Measurements from ENCODE around the gene GDNF. TPM values are rescaled to one million over a fixed set of nuclear protein-coding genes. Genes with fewer than 3 reads are reported as not detected.

Gene GDNF
- total and polyA plus RNA-seq, 3 experiments from 2014 or later, result not detected

- Mint-ChIP-seq H3K36me3 (no peaks in the 10 kb centered on the region), H3K4me3 (no peak overlapping the region), H3K9me3 (peaks cover 0 to 4% (median 0%) of the 10 kb centered on the region in 5 donors), H3K27me3 (peaks cover 0 to 12% of the 10 kb centered on the region in 2 donors), H3K4me1 (no peaks in the 10 kb centered on the region), H3K27ac (no peak overlapping the region)
- no peaks in the 10 kb centered on the region for H3K36me3 ChIP-seq (ENCODE audit: insufficient read depth, low read length)
- H3K9me3 ChIP-seq (ENCODE audit: low read length), result no peaks in the 10 kb centered on the region
- ChIA-PET POLR2A (no interaction called here), CTCF (no interaction called here)
- H3K27ac ChIP-seq (ENCODE audit: low read depth, low read length), result no peak overlapping the region
- no peaks in the 10 kb centered on the region for H3K27me3 ChIP-seq (ENCODE audit: insufficient read depth, low read length, poor library complexity, severe bottlenecking)
- no peaks in the 10 kb centered on the region for H3K4me1 ChIP-seq (ENCODE audit: insufficient read depth, low read length)
- H3K4me3 ChIP-seq (ENCODE audit: low read length), result no peak overlapping the region
- DNase-seq, result no peak
Measured at GRCh38 chr5:37857696-37858095, 17.9 kb upstream of the GDNF start.

DNA sequence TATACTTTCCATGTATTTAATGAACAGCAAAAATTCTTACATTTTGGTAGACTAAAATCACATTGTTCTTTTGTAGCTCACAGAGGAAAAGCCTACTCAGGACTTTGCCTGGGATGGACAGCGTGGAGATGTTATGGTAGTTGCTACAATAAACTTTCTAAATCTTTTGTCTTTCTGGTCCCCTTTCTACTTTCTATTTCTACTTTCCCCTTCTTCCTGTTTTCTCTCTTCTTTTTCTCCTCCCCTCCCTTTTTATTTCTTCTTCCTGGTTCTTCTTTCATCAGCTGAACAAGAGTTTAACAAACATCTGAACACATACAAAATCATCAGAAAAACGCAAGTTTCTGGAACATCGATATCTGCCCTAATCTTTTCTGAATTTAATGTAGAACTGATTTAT lies 15.6 kb upstream of the GDNF start:
- H3K27ac Mint-ChIP-seq, result no peak overlapping the region

DNA sequence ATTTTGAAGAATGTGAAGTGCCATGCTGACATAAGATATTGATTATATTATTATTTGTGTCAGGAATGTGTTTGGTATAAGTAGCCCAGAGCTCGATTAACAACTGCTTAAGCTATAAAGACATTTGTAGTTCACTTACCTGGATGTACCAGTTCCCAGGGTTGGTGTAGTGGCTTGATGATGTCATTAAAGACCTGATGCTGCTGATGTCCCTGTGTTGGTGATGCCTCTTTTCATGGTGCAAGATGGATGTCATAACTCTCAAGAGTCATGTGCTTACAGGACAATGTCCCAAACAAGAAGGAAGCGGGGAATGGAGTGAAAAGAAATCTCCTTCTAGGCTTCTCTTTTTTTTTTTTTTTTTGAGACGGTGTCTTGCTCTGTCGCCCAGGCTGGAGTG lies 11.5 kb upstream of the GDNF start:
- H3K9me3 ChIP-seq (ENCODE audit: low read length), result no peaks in the 10 kb centered on the region
- ChIA-PET CTCF (no interaction called here), POLR2A (no interaction called here)
- DNase-seq, result no peak
- Mint-ChIP-seq H3K4me1 (no peaks in the 10 kb centered on the region), H3K27ac (no peak overlapping the region), H3K4me3 (no peak overlapping the region), H3K36me3 (no peaks in the 10 kb centered on the region), H3K27me3 (peaks cover 1 to 13% of the 10 kb centered on the region in 2 donors), H3K9me3 (peaks cover 0 to 3% (median 0%) of the 10 kb centered on the region in 5 donors)
- no peak overlapping the region for H3K4me3 ChIP-seq (ENCODE audit: low read length)
- H3K27me3 ChIP-seq (ENCODE audit: insufficient read depth, low read length, poor library complexity, severe bottlenecking), result no peaks in the 10 kb centered on the region
- H3K4me1 ChIP-seq (ENCODE audit: insufficient read depth, low read length), result no peaks in the 10 kb centered on the region
- no peak overlapping the region for H3K27ac ChIP-seq (ENCODE audit: low read depth, low read length)
- no peaks in the 10 kb centered on the region for H3K36me3 ChIP-seq (ENCODE audit: insufficient read depth, low read length)

More for the DNA sequence above, 15.6 kb upstream of the GDNF start:
- Histone ChIP-seq H3K27ac (ENCODE audit: low read depth, low read length) (no peak overlapping the region), H3K36me3 (ENCODE audit: insufficient read depth, low read length) (no peaks in the 10 kb centered on the region), H3K9me3 (ENCODE audit: low read length) (no peaks in the 10 kb centered on the region), H3K4me3 (ENCODE audit: low read length) (no peak overlapping the region), H3K4me1 (ENCODE audit: insufficient read depth, low read length) (no peaks in the 10 kb centered on the region), H3K27me3 (ENCODE audit: insufficient read depth, low read length, poor library complexity, severe bottlenecking) (no peaks in the 10 kb centered on the region)
- H3K4me1 Mint-ChIP-seq, result no peaks in the 10 kb centered on the region
- CTCF ChIA-PET, result no interaction called here
- peaks cover 0 to 10% of the 10 kb centered on the region in 2 donors for H3K27me3 Mint-ChIP-seq
- no peak overlapping the region for H3K4me3 Mint-ChIP-seq
- no peak for DNase-seq
- POLR2A ChIA-PET, result no interaction called here
- no peaks in the 10 kb centered on the region for H3K36me3 Mint-ChIP-seq
- peaks cover 0 to 4% (median 0%) of the 10 kb centered on the region in 5 donors for H3K9me3 Mint-ChIP-seq

- H3K36me3 Mint-ChIP-seq, result no peaks in the 10 kb centered on the region
- Histone ChIP-seq H3K4me3 (ENCODE audit: low read length) (no peak overlapping the region), H3K9me3 (ENCODE audit: low read length) (no peaks in the 10 kb centered on the region), H3K4me1 (ENCODE audit: insufficient read depth, low read length) (no peaks in the 10 kb centered on the region), H3K27me3 (ENCODE audit: insufficient read depth, low read length, poor library complexity, severe bottlenecking) (no peaks in the 10 kb centered on the region), H3K36me3 (ENCODE audit: insufficient read depth, low read length) (no peaks in the 10 kb centered on the region), H3K27ac (ENCODE audit: low read depth, low read length) (no peak overlapping the region)
- no peak overlapping the region for H3K27ac Mint-ChIP-seq
- no peaks in the 10 kb centered on the region for H3K4me1 Mint-ChIP-seq
- no peak for DNase-seq
- peaks cover 0 to 3% (median 0%) of the 10 kb centered on the region in 5 donors for H3K9me3 Mint-ChIP-seq
- peaks cover 1 to 17% of the 10 kb centered on the region in 2 donors for H3K27me3 Mint-ChIP-seq
- POLR2A ChIA-PET, result no interaction called here
- CTCF ChIA-PET, result no interaction called here
- no peak overlapping the region for H3K4me3 Mint-ChIP-seq
Measured at GRCh38 chr5:37850226-37850865, 10.5 kb upstream of the GDNF start.

DNA sequence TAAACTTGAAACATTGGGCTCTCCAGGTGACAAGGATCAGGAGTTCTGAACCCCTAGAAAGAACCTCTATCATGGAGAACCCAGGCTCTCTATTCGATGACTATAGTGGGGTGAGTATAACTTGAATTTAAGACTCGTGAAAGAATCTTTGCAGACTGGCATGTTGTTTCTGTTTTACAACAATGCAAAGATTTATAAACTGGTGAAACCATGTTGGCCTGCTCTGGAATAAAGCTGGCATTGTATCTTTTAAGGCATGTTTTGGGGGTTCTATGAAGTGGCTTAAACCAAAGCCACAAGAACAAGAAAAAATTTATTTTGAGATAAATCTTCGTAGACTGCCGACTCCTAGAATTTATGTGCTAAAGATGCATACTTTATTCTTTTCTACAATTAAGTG lies 9.8 kb upstream of the GDNF start:
- Histone ChIP-seq H3K27me3 (ENCODE audit: insufficient read depth, low read length, poor library complexity, severe bottlenecking) (no peaks in the 10 kb centered on the region), H3K4me3 (ENCODE audit: low read length) (no peak overlapping the region), H3K36me3 (ENCODE audit: insufficient read depth, low read length) (no peaks in the 10 kb centered on the region), H3K4me1 (ENCODE audit: insufficient read depth, low read length) (no peaks in the 10 kb centered on the region), H3K27ac (ENCODE audit: low read depth, low read length) (no peak overlapping the region), H3K9me3 (ENCODE audit: low read length) (no peaks in the 10 kb centered on the region)
- Mint-ChIP-seq H3K27ac (no peak overlapping the region), H3K4me1 (no peaks in the 10 kb centered on the region), H3K4me3 (no peak overlapping the region), H3K27me3 (peaks cover 1 to 22% of the 10 kb centered on the region in 2 donors), H3K36me3 (no peaks in the 10 kb centered on the region), H3K9me3 (peaks cover 0 to 5% (median 0%) of the 10 kb centered on the region in 5 donors)
- DNase-seq, result no peak
- ChIA-PET POLR2A (no interaction called here), CTCF (no interaction called here)

GRCh38 chr5:37847978-37848425 lies 8.2 kb upstream of the GDNF start:
- CTCF ChIA-PET, result no interaction called here
- Mint-ChIP-seq H3K27ac (no peak overlapping the region), H3K4me1 (no peaks in the 10 kb centered on the region), H3K27me3 (peaks cover 6 to 29% of the 10 kb centered on the region in 2 donors), H3K36me3 (no peaks in the 10 kb centered on the region), H3K4me3 (no peak overlapping the region), H3K9me3 (peaks cover 0 to 5% (median 0%) of the 10 kb centered on the region in 5 donors)
- DNase-seq, result no peak
- Histone ChIP-seq H3K4me3 (ENCODE audit: low read length) (no peak overlapping the region), H3K9me3 (ENCODE audit: low read length) (no peaks in the 10 kb centered on the region), H3K4me1 (ENCODE audit: insufficient read depth, low read length) (no peaks in the 10 kb centered on the region), H3K27me3 (ENCODE audit: insufficient read depth, low read length, poor library complexity, severe bottlenecking) (no peaks in the 10 kb centered on the region), H3K36me3 (ENCODE audit: insufficient read depth, low read length) (no peaks in the 10 kb centered on the region), H3K27ac (ENCODE audit: low read depth, low read length) (no peak overlapping the region)
- POLR2A ChIA-PET, result no interaction called here

DNA sequence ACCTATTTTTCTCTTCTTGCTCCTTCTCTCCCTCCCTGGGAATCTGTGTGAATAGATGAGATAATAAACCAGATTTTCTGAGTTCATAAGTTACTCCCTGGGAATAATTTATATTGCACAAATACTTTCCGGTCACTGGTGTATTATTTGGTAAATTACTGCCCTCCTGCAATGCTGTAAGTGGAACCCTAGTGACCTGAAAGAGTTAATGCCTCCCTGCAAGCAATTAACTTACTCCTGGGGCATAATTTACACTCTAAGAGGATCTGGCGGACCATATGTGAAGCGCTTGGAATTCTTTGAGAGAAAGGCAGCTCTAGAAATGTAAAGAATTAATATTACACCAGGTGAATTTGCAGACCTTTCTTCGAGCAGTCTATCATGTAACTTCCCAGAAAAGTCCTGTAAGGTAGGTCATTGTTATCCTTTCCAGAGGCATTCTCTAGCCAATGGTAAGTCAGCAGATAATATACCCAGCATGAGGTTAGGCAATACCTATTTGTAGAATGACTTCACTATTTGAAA lies 7.0 kb upstream of the GDNF start:
- Histone ChIP-seq H3K27ac (ENCODE audit: low read depth, low read length) (no peak overlapping the region), H3K27me3 (ENCODE audit: insufficient read depth, low read length, poor library complexity, severe bottlenecking) (no peaks in the 10 kb centered on the region), H3K4me1 (ENCODE audit: insufficient read depth, low read length) (no peaks in the 10 kb centered on the region), H3K4me3 (ENCODE audit: low read length) (no peak overlapping the region), H3K9me3 (ENCODE audit: low read length) (no peaks in the 10 kb centered on the region), H3K36me3 (ENCODE audit: insufficient read depth, low read length) (no peaks in the 10 kb centered on the region)
- Mint-ChIP-seq H3K4me1 (no peaks in the 10 kb centered on the region), H3K27me3 (peaks cover 15 to 33% of the 10 kb centered on the region in 2 donors), H3K9me3 (peaks cover 0 to 5% (median 0%) of the 10 kb centered on the region in 5 donors), H3K27ac (no peak overlapping the region), H3K36me3 (no peaks in the 10 kb centered on the region), H3K4me3 (no peak overlapping the region)
- POLR2A ChIA-PET, result no interaction called here
- no peak for DNase-seq
- CTCF ChIA-PET, result no interaction called here

GRCh38 chr5:37844009-37844408 lies 4.2 kb upstream of the GDNF start:
- H3K27ac Mint-ChIP-seq, result no peak overlapping the region
- H3K36me3 Mint-ChIP-seq, result no peaks in the 10 kb centered on the region
- H3K4me1 ChIP-seq (ENCODE audit: insufficient read depth, low read length), result no peaks in the 10 kb centered on the region
- H3K27me3 ChIP-seq (ENCODE audit: insufficient read depth, low read length, poor library complexity, severe bottlenecking), result peaks cover 6% of the 10 kb centered on the region
- H3K9me3 ChIP-seq (ENCODE audit: low read length), result no peaks in the 10 kb centered on the region
- H3K4me1 Mint-ChIP-seq, result peaks cover under 1 to 7% (median 2%) of the 10 kb centered on the region in 3 donors
- CTCF ChIA-PET, result no interaction called here
- H3K9me3 Mint-ChIP-seq, result peaks cover 0 to 2% (median 0%) of the 10 kb centered on the region in 5 donors
- H3K4me3 ChIP-seq (ENCODE audit: low read length), result no peak overlapping the region
- peaks cover 23 to 52% of the 10 kb centered on the region in 2 donors for H3K27me3 Mint-ChIP-seq
- H3K36me3 ChIP-seq (ENCODE audit: insufficient read depth, low read length), result no peaks in the 10 kb centered on the region
- H3K4me3 Mint-ChIP-seq, result no peak overlapping the region
- H3K27ac ChIP-seq (ENCODE audit: low read depth, low read length), result no peak overlapping the region
- no peak for DNase-seq
- POLR2A ChIA-PET, result no interaction called here
